SK-N-MC (cell line): Measurements from ENCODE around the gene NLRP11.
"Not testable (repeated sequence)": the region's sequence is repeated elsewhere in the genome, so short reads cannot be mapped to it uniquely, and the experiment has no call there.

ENCODE experiments used
- DNase-seq: peaks from one replicate; pipeline ENCODE4 v3.0.0-alpha.2; 2011; ENCODE audit warnings: low read depth, low spot score
- H3K27ac ChIP-seq: fragments of 200-600 bp; sonication (generic); 2 replicates; pipeline ENCODE4 v1.5.1; 2016; ENCODE audit warnings: mixed run types
- H3K36me3 ChIP-seq: fragments of 200-600 bp; sonication (generic); 2 replicates; pipeline ENCODE4 v1.6.1; 2017; ENCODE audit warnings: antibody characterized with exemption, low read length, mixed read lengths; ENCODE audit not compliant: insufficient read depth
- H3K4me3 ChIP-seq: fragments of 200-600 bp; sonication (generic); 2 replicates; pipeline ENCODE4 v1.5.1; 2016
- H3K9ac ChIP-seq: fragments of 200-600 bp; sonication (generic); 2 replicates; pipeline ENCODE4 v1.8.0; 2017; ENCODE audit warnings: mixed run types, mixed read lengths; ENCODE audit not compliant: insufficient read length
- H3K9me3 ChIP-seq: fragments of 200-600 bp; sonication (generic); 2 replicates; pipeline ENCODE4 v1.6.1; 2017; ENCODE audit warnings: low read depth, mild to moderate bottlenecking, antibody characterized with exemption, low read length, moderate library complexity, mixed read lengths
- EZH2 ChIP-seq: fragments of 200-600 bp; sonication (generic); IDR thresholded peaks from one replicate; pipeline ENCODE4 v1.6.1; 2017; ENCODE audit warnings: antibody characterized with exemption
- FOXP2 ChIP-seq: optimal IDR thresholded peaks from 2 replicates; pipeline ENCODE3; 2011; ENCODE audit warnings: mild to moderate bottlenecking, moderate library complexity; ENCODE audit not compliant: insufficient read depth; ENCODE audit errors: extremely low read length, control extremely low read depth
- POLR2AphosphoS5 ChIP-seq: IDR thresholded peaks from 2 replicates; pipeline ENCODE4 v1.6.1; 2012; ENCODE audit warnings: mild to moderate bottlenecking, low read depth, low read length, borderline replicate concordance

The NLRP11 gene

GRCh38 chr19:55809381-55810058, 22.3 kb downstream of the NLRP11 start:
- H3K27ac ChIP-seq, result no peak overlapping the region
- no peaks in the 10 kb centered on the region for H3K36me3 ChIP-seq
- H3K9me3 ChIP-seq, result no peaks in the 10 kb centered on the region
- TF ChIP-seq FOXP2 (no peak), EZH2 (no peak), POLR2AphosphoS5 (peak; percentile 38; the same call in 1 of the 2 replicates)
- peak overlapping the region; percentile 33; the same call in 1 of the 2 replicates for H3K4me3 ChIP-seq
- H3K9ac ChIP-seq, result no peak overlapping the region
- peak; percentile 52 for DNase-seq

DNA sequence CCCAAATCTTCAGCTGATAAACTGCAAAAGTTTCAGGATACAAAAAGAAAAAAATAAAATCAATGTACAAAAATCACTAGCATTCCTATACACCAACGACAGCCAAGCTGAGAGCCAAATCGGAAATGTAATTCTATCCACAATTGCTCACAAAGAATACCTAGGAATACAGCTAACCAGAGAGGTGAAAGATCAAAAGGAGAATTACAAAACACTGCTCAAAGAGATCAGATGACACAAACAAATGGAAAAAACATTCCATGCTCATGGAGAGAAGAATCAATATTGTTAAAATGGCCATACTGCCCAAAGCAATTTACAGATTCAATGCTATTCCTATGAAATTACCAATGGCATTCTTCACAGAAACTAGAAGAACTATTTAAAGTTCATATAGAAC, 29.5 kb downstream of the NLRP11 start:
- H3K9me3 ChIP-seq, result no peaks in the 10 kb centered on the region
- no peak overlapping the region for H3K9ac ChIP-seq
- no peak overlapping the region for H3K27ac ChIP-seq
- TF ChIP-seq POLR2AphosphoS5 (no peak), FOXP2 (no peak), EZH2 (no peak)
- no peak overlapping the region for H3K4me3 ChIP-seq
- H3K36me3 ChIP-seq, result no peaks in the 10 kb centered on the region
- no peak for DNase-seq

DNA sequence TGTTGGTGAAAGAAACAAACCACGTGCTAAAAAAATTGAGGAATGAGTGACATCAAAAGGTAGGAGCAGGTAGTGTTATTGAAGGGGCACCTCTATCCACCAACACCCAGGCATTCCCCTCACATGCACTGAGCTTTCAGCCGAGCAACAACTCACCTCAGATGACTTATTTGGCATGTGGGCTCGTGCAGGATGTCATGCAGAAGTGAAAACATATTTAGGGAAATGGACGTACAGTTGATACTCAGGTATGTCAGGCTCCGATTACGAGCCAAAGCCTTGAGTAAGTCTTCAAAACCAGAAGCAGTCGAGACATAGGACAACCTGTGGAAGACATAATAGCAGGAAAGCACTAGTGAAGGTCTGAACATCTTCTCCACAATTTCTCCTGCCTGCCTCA, 30.4 kb downstream of the NLRP11 start:
- H3K27ac ChIP-seq, result no peak overlapping the region
- H3K9ac ChIP-seq, result no peak overlapping the region
- TF ChIP-seq FOXP2, result no peak
- no peak for TF ChIP-seq POLR2AphosphoS5
- no peak for TF ChIP-seq EZH2
- H3K4me3 ChIP-seq, result no peak overlapping the region
- H3K36me3 ChIP-seq, result no peaks in the 10 kb centered on the region
- H3K9me3 ChIP-seq, result no peaks in the 10 kb centered on the region
- DNase-seq, result no peak

- no peak for TF ChIP-seq FOXP2
- TF ChIP-seq POLR2AphosphoS5, result no peak
- no peak for TF ChIP-seq EZH2
- no peak overlapping the region for H3K27ac ChIP-seq
- H3K36me3 ChIP-seq, result no peaks in the 10 kb centered on the region
- no peak for DNase-seq
- no peaks in the 10 kb centered on the region for H3K9me3 ChIP-seq
- H3K9ac ChIP-seq, result no peak overlapping the region
- no peak overlapping the region for H3K4me3 ChIP-seq
Observed at GRCh38 chr19:55795021-55795420, 36.8 kb downstream of the NLRP11 start.

- TF ChIP-seq POLR2AphosphoS5 (no peak), EZH2 (no peak), FOXP2 (no peak)
- Histone ChIP-seq H3K9me3 (no peaks in the 10 kb centered on the region), H3K9ac (no peak overlapping the region)
Observed at GRCh38 chr19:55781112-55781511, 50.7 kb downstream of the NLRP11 start.

DNA sequence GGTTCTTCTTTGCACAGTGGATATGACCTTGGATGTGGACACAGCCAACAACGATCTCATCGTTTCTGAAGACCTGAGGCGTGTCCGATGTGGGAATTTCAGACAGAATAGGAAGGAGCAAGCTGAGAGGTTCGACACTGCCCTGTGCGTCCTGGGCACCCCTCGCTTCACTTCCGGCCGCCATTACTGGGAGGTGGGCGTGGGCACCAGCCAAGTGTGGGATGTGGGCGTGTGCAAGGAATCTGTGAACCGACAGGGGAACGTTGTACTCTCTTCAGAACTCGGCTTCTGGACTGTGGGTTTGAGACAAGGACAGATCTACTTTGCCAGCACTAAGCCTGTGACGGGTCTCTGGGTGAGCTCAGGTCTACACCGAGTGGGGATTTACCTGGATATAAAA, 53.5 kb downstream of the NLRP11 start:
- Histone ChIP-seq H3K4me3 (no peak overlapping the region), H3K9ac (no peak overlapping the region), H3K36me3 (no peaks in the 10 kb centered on the region), H3K9me3 (no peaks in the 10 kb centered on the region), H3K27ac (no peak overlapping the region)
- TF ChIP-seq EZH2 (no peak), FOXP2 (no peak), POLR2AphosphoS5 (no peak)
- no peak for DNase-seq

More at GRCh38 chr19:55781112-55781511, 50.7 kb downstream of the NLRP11 start:
- DNase-seq, result no peak
- no peak overlapping the region for H3K4me3 ChIP-seq
- H3K27ac ChIP-seq, result no peak overlapping the region
- H3K36me3 ChIP-seq, result no peaks in the 10 kb centered on the region

- TF ChIP-seq FOXP2 (no peak), EZH2 (no peak), POLR2AphosphoS5 (no peak)
- H3K9me3 ChIP-seq, result no peaks in the 10 kb centered on the region
- no peak overlapping the region for H3K27ac ChIP-seq
- H3K9ac ChIP-seq, result no peak overlapping the region
- DNase-seq, result no peak
- H3K36me3 ChIP-seq, result no peaks in the 10 kb centered on the region
- H3K4me3 ChIP-seq, result no peak overlapping the region
Observed at GRCh38 chr19:55777528-55777927, 54.3 kb downstream of the NLRP11 start.

GRCh38 chr19:55769632-55770031, 62.2 kb downstream of the NLRP11 start:
- H3K9ac ChIP-seq, H3K27ac ChIP-seq, H3K9me3 ChIP-seq, DNase-seq, H3K36me3 ChIP-seq, H3K4me3 ChIP-seq: not testable (repeated sequence)

GRCh38 chr19:55768818-55769217, 63.0 kb downstream of the NLRP11 start, which contains the start of gene RFPL4AL1:
RFPL4AL1 (plus strand) TSS chr19:55769118; CDS start chr19:55771805, 2,687 bp downstream.
- not testable (repeated sequence) for H3K4me3 ChIP-seq, DNase-seq, H3K9me3 ChIP-seq, H3K36me3 ChIP-seq, H3K9ac ChIP-seq, H3K27ac ChIP-seq
